ENCODE data around the gene PRKD2.

DNA sequence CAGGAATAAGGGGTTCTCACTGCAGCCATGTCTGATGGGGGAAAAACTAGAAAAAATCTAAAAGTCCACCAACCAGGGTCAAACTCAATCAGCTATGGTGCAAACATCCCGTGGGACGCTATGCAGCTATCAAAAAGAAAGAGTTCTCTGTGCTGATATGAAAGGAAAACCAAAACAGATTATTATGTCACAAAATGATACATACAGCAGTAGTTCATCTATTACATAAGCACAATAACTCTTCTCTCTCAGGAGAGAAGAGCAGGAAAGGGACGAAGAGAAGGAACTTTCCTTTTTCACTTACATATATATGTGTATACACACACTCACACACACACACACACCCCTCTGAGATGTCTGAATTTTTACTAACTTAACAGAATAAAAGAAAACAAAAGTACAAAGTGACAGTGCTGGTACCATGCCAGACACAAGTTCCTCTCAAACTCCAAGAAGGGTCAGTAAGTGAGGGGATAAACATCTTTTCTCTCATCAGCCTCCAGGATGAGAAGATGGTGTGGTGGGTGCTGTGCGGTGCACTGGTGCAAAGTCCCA, 26.1 kb upstream of the PRKD2 start:
- TF ChIP-seq EP300 (IDR thresholded peaks at IDR 0.05; ENCODE audit: borderline replicate concordance in 1 of 2, control insufficient read depth in 1 of 2, low read depth in 2 of 2, low read length in 2 of 2) (no peak), POLR2A (IDR thresholded peaks at IDR 0.05; ENCODE audit: low read depth, low read length) (no peak), EGR1 (IDR thresholded peaks at IDR 0.05; ENCODE audit: borderline replicate concordance in 1 of 2, low read depth in 2 of 2, low read length in 2 of 2) (no peak), SIN3A (IDR thresholded peaks at IDR 0.05; ENCODE audit: low read depth, low read length) (no peak), MXI1 (IDR thresholded peaks at IDR 0.05; ENCODE audit: low read depth, low read length) (no peak)

Measured in GM12878 (cell line).